Psoas muscle (tissue), 8 donors: ENCODE results near the gene ERMARD. TPM values are rescaled to one million over a fixed set of nuclear protein-coding genes. Genes with fewer than 3 reads are reported as not detected.

Experiments
- ATAC-seq, 4 donors: fragments of 200-7000 bp; cut with Tn5 transposase; one replicate each; pipeline ENCODE4 v1.9.1; 2020; ENCODE audit warnings: moderate library complexity in 3 of 4, mild to moderate bottlenecking in 2 of 4
- DNase-seq, 2 donors: peaks; one replicate each; pipeline ENCODE4 v3.0.0-alpha.2; 2020
- H3K27ac ChIP-seq: fragments of 200-600 bp; one replicate; pipeline ENCODE4 v1.8.0; 2022
- H3K27me3 ChIP-seq, 3 donors: fragments of 200-600 bp in 1 of 3; one replicate each; pipeline versions ENCODE4 v1.6.1 to v1.8.0; 2013 to 2022; ENCODE audit warnings: low read length in 2 of 3, mild to moderate bottlenecking in 2 of 3, moderate library complexity in 1 of 3; ENCODE audit not compliant: insufficient read depth in 3 of 3
- H3K36me3 ChIP-seq, 2 donors: fragments of 200-600 bp in 1 of 2; one replicate each; pipeline versions ENCODE4 v1.6.1 to v1.8.0; 2013 to 2022; ENCODE audit warnings: low read depth in 1 of 2, mild to moderate bottlenecking in 1 of 2, moderate library complexity in 1 of 2; ENCODE audit not compliant: insufficient read depth in 1 of 2
- H3K4me1 ChIP-seq: fragments of 200-600 bp; one replicate; pipeline ENCODE4 v1.8.0; 2022
- H3K4me3 ChIP-seq: fragments of 200-600 bp; one replicate; pipeline ENCODE4 v1.8.0; 2022; ENCODE audit warnings: mild to moderate bottlenecking
- H3K9me3 ChIP-seq: fragments of 200-600 bp; one replicate; pipeline ENCODE4 v1.8.0; 2022
- WGBS, 3 donors: extraction: QIAGEN DNeasy Blood & Tissue Kit; methylation state at CpG; one replicate each; pipeline versions ENCODE4 v1.1.6 to v1.1.7; 2013; 5-methylcytosine and 5-hydroxymethylcytosine counted together
- intact Hi-C, 2 donors: fragments of 100-400 bp; cut with DNase I; formaldehyde crosslinking; loops; one replicate each; pipeline versions ENCODE4 v1.11.0 to v1.14.2; 2022
- polyA plus RNA-seq, 3 donors: library from polyadenylated mRNA; stranded (reverse); fragments of 200-250 nt; gene quantifications; one replicate each; pipeline ENCODE4 v1.2.3, GENCODE V29; 2013
- total RNA-seq, 4 donors: library from RNA; stranded (reverse); fragmentation: NEBNext Ultra II Directional in 2 of 4; extraction: Animal tissue kit (Norgen Biotek cat#: 25700) in 2 of 4; gene quantifications; one replicate each; pipeline versions ENCODE4 v1.2.1 to v1.2.4, GENCODE V29; 2021 to 2023
- TF ChIP-seq, protein P1 (sequence below): fragments of 200-600 bp; IDR thresholded peaks from one replicate; pipeline ENCODE4 v1.8.0; 2022; ENCODE audit warnings: antibody characterized with exemption
- donor health status: healthy with polysubstance abuse.
- donor health status: DM: no; HTN: no; CAD: no; lungs with moderate emphysema.
- donor health status: Bipolar disorder and iron deficiency.
- donor health status: healthy.
- donor health status: DM: yes; HTN: yes; CAD: no.
- donor health status: DM: no; HTN: no; CAD: no.
- donor health status: DM: no; HTN: no; CAD: no.
- donor health status: DM: yes; HTN: yes; CAD: no.

Gene ERMARD
- total and polyA plus RNA-seq, 7 donors: 7.9 to 13.3 (median 11.4) TPM

DNA sequence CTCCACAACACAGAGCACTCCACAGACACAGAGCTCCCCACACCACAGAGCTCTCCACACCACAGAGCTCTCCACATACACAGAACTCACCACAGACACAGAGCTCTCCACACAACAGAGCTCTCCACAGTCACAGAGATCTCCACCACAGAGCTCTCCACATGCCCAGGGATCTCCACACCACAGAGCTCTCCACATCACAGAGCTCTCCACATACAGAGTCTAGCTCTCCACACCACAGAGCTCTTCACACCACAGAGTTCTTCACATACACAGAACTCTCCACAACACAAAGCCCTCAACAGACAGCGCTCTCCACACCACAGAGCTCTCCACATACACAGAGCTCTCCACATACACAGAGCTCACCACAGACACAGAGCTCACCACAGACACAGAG, 55.3 kb downstream of the ERMARD start:
- H3K36me3 ChIP-seq: no peaks in the 10 kb centered on the region
- no peaks in the 10 kb centered on the region for H3K4me1 ChIP-seq
- intact Hi-C loops: no loop called here
- ATAC-seq (no peak), DNase-seq (no peak)
- no peaks in the 10 kb centered on the region for H3K9me3 ChIP-seq
- WGBS, 3 donors: 73 to 87% (median 86%) methylated on average over 1 of the region's 1 CpG
- TF ChIP-seq, protein P1, sequence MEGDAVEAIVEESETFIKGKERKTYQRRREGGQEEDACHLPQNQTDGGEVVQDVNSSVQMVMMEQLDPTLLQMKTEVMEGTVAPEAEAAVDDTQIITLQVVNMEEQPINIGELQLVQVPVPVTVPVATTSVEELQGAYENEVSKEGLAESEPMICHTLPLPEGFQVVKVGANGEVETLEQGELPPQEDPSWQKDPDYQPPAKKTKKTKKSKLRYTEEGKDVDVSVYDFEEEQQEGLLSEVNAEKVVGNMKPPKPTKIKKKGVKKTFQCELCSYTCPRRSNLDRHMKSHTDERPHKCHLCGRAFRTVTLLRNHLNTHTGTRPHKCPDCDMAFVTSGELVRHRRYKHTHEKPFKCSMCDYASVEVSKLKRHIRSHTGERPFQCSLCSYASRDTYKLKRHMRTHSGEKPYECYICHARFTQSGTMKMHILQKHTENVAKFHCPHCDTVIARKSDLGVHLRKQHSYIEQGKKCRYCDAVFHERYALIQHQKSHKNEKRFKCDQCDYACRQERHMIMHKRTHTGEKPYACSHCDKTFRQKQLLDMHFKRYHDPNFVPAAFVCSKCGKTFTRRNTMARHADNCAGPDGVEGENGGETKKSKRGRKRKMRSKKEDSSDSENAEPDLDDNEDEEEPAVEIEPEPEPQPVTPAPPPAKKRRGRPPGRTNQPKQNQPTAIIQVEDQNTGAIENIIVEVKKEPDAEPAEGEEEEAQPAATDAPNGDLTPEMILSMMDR: no peak
- peaks cover 0 to 26% (median 0%) of the 10 kb centered on the region in 3 donors for H3K27me3 ChIP-seq
- H3K27ac ChIP-seq: no peak overlapping the region
- no peak overlapping the region for H3K4me3 ChIP-seq

DNA sequence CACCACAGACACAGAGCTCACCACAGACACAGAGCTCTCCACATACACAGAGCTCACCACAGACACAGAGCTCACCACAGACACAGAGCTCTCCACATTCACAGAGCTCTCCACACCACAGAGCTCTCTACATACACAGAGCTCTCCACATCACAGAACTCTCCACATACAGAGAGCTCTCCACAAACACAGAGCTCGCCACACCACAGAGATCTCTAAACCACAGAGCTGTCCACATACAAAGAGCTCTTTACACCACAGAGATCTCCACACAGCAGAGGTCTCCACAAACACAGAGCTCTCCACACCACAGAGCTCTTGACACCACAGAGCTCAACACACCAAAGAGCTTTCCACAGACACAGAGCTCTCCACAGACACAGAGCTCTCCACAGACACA, 55.8 kb downstream of the ERMARD start:
- intact Hi-C loops: no loop called here
- H3K27me3 ChIP-seq: peaks cover 0 to 26% (median 0%) of the 10 kb centered on the region in 3 donors
- WGBS, 3 donors: 63 to 74% (median 73%) methylated on average over 1 of the region's 1 CpG
- DNase-seq (no peak), ATAC-seq (no peak)
- no peaks in the 10 kb centered on the region for H3K36me3 ChIP-seq
- TF ChIP-seq, protein P1: no peak
- H3K4me1 ChIP-seq: no peaks in the 10 kb centered on the region
- H3K4me3 ChIP-seq: no peak overlapping the region
- H3K27ac ChIP-seq: no peak overlapping the region
- no peaks in the 10 kb centered on the region for H3K9me3 ChIP-seq

DNA sequence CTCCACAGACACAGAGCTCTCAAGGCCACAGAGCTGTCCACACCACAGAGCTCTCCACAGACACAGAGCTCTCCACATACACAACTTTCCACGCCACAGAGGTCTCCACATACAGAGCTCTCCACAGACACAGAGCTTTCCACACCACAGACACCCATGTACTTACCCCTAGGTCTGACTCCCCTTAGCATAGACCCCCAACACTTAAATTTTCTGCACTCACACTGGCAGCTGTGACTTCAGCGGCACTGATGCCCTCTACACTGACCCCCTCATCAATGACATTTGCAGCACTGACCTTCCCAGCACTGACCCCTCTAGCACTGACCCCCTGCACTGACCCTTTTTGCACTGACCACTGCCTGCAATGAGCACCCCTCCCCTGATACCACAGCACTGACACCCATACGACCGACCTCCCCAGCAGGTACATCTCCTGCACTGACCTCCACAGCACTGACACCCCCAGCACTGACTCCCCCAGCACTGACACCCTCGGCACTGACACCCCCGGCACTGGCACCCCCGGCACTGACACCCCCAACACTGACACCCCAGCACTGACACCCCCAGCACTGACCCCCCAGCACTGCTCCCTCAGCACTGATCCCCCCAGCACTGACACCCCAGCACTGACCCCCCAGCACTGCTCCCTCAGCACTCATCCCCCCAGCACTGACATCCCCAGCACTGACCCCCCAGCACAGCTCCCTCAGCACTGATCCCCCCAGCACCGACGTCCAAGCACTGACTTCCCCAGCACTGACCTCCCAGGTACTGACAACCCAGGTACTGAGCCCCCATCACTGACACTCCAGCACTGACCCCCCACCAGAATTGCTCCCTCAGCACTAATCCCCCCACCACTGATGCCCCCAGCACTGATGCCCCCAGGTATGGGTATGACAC, 56.5 kb downstream of the ERMARD start:
- ATAC-seq (no peak), DNase-seq (no peak)
- H3K4me3 ChIP-seq: no peak overlapping the region
- TF ChIP-seq, protein P1: no peak
- peaks cover 0 to 26% (median 0%) of the 10 kb centered on the region in 3 donors for H3K27me3 ChIP-seq
- intact Hi-C loops: no loop called here
- H3K36me3 ChIP-seq: no peaks in the 10 kb centered on the region
- no peaks in the 10 kb centered on the region for H3K9me3 ChIP-seq
- 61 to 67% (median 64%) methylated on average over 7 to 9 of the region's 9 CpGs for WGBS, 3 donors
- no peaks in the 10 kb centered on the region for H3K4me1 ChIP-seq
- H3K27ac ChIP-seq: no peak overlapping the region

DNA sequence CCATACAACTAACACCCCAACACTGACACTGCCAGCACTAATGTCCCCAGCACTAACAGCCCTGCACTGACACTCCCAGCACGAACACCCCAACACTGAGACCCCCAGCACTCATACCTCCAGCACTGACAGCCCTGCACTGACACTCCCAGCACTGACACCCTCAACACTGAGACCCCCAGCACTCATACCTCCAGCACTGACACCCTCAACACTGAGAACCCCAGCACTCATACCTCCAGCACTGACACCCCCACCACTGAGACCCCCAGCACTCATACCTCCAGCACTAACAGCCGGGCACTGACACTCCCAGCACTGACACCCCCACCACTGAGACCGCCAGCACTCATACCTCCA, 57.2 kb downstream of the ERMARD start:
- H3K4me1 ChIP-seq: no peaks in the 10 kb centered on the region
- 40 to 89% (median 49%) methylated on average over 3 of the region's 3 CpGs for WGBS, 3 donors

More for the DNA sequence above, 57.2 kb downstream of the ERMARD start:
- Histone ChIP-seq H3K27ac (no peak overlapping the region), H3K9me3 (no peaks in the 10 kb centered on the region), H3K4me3 (no peak overlapping the region), H3K36me3 (no peaks in the 10 kb centered on the region), H3K27me3 (peaks cover 0 to 25% (median 0%) of the 10 kb centered on the region in 3 donors)
- intact Hi-C loops: no loop called here
- DNase-seq (no peak), ATAC-seq (no peak)
- TF ChIP-seq, protein P1: no peak
